ENCODE results near the gene AAGAB.
"Not testable (repeated sequence)": the region's sequence is repeated elsewhere in the genome, so short reads cannot be mapped to it uniquely, and the experiment has no call there.

Gene AAGAB

GRCh38 chr15:67157521-67158252 lies 96.8 kb downstream of the AAGAB start:
- TF ChIP-seq, protein P1, sequence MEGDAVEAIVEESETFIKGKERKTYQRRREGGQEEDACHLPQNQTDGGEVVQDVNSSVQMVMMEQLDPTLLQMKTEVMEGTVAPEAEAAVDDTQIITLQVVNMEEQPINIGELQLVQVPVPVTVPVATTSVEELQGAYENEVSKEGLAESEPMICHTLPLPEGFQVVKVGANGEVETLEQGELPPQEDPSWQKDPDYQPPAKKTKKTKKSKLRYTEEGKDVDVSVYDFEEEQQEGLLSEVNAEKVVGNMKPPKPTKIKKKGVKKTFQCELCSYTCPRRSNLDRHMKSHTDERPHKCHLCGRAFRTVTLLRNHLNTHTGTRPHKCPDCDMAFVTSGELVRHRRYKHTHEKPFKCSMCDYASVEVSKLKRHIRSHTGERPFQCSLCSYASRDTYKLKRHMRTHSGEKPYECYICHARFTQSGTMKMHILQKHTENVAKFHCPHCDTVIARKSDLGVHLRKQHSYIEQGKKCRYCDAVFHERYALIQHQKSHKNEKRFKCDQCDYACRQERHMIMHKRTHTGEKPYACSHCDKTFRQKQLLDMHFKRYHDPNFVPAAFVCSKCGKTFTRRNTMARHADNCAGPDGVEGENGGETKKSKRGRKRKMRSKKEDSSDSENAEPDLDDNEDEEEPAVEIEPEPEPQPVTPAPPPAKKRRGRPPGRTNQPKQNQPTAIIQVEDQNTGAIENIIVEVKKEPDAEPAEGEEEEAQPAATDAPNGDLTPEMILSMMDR (conservative IDR thresholded peaks at IDR 0.05; ENCODE audit: low read length) = no peak

GRCh38 chr15:67156834-67157233 lies 97.6 kb downstream of the AAGAB start:
- DNase-seq (ENCODE audit: low read depth) = no peak
- H3K4me3 ChIP-seq (ENCODE audit: low read length) = no peak overlapping the region
- TF ChIP-seq, protein P1 (conservative IDR thresholded peaks at IDR 0.05; ENCODE audit: low read length) = no peak

More at GRCh38 chr15:67157521-67158252, 96.8 kb downstream of the AAGAB start:
- H3K4me3 ChIP-seq (ENCODE audit: low read length) = no peak overlapping the region
- DNase-seq (ENCODE audit: low read depth) = no peak

DNA sequence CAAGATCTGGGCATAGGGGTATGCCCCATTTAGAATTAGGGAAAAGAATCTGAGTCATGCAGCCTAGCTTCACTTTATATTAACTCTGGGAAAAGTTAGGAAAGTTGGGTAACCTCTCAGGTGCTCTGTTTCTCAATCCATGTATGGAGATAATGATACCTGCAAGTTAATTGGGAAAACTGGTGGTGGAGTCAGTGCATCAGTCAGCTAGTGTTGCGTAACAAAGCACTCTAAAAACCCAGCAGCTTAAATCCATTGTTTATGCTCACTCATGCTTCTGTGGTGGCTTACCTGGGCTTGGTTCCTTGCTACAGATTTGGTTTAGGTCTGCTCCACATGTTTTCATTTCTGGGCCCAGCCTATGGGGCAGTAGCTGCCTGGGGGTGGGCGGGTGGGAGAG lies 98.0 kb downstream of the AAGAB start:
- no peak overlapping the region for H3K4me3 ChIP-seq (ENCODE audit: low read length)
- TF ChIP-seq, protein P1 (conservative IDR thresholded peaks at IDR 0.05; ENCODE audit: low read length) = no peak
- no peak for DNase-seq (ENCODE audit: low read depth)

DNA sequence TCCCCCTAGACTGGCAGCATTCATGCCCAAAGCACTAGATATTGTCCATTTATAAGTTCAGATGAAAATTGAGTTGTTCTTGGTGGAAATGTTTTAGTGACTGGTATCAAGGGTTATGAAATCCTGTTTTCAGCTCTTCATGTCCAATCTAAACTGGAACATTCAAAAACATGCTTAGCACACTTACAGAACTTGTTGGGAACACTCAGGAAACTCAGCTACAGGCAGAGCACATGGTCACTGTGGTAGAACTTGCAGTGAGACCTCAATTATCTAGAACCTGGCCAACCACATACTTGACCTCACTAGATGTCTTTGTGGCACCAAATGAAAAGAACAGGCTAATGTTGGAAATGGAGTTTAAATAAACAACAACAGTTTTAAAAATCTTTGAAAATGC lies 100.2 kb downstream of the AAGAB start:
- H3K4me3 ChIP-seq (ENCODE audit: low read length) = no peak overlapping the region
- no peak for DNase-seq (ENCODE audit: low read depth)
- TF ChIP-seq, protein P1 (conservative IDR thresholded peaks at IDR 0.05; ENCODE audit: low read length) = no peak

GRCh38 chr15:67153044-67153443 lies 101.4 kb downstream of the AAGAB start:
- not testable (repeated sequence) for H3K4me3 ChIP-seq (ENCODE audit: low read length); DNase-seq (ENCODE audit: low read depth)

- no peak for DNase-seq (ENCODE audit: low read depth)
- no peak overlapping the region for H3K4me3 ChIP-seq (ENCODE audit: low read length)
- TF ChIP-seq, protein P1 (conservative IDR thresholded peaks at IDR 0.05; ENCODE audit: low read length) = no peak
Measured at GRCh38 chr15:67152429-67152828, 102.0 kb downstream of the AAGAB start.

Data from AG10803 (cell line).